ENCODE data around the gene LY6G5B.

GRCh38 chr6:31645325-31645724, 24.5 kb upstream of the LY6G5B start:
- TF ChIP-seq CTCF (IDR thresholded peaks at IDR 0.05) (no peak), EZH2 (IDR thresholded peaks at IDR 0.05; ENCODE audit: borderline replicate concordance, insufficient read depth, low read depth, low read length, poor library complexity, severe bottlenecking) (no peak)
